ENCODE measurements around the gene RREB1.

DNA sequence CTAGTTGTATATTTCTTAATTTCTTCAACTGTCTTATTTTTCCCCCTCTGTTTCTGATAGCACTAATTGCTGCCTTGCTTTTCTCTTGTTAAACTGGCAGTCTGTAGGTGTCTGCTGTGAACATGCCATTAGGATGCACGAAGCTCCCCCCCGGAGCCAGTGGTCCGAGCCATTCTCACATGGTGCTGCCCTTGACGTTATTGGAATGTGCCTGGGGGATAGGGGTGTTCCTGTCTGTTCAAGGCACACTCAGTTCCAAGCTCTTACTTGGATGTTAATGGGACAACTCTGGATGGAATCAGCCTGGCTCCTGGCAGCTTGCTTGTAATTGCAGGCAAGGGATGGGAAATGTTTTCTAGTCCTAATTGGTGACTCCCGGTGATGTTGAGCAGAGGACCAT is 68.4 kb downstream of the RREB1 start:
- TF ChIP-seq, protein P1, sequence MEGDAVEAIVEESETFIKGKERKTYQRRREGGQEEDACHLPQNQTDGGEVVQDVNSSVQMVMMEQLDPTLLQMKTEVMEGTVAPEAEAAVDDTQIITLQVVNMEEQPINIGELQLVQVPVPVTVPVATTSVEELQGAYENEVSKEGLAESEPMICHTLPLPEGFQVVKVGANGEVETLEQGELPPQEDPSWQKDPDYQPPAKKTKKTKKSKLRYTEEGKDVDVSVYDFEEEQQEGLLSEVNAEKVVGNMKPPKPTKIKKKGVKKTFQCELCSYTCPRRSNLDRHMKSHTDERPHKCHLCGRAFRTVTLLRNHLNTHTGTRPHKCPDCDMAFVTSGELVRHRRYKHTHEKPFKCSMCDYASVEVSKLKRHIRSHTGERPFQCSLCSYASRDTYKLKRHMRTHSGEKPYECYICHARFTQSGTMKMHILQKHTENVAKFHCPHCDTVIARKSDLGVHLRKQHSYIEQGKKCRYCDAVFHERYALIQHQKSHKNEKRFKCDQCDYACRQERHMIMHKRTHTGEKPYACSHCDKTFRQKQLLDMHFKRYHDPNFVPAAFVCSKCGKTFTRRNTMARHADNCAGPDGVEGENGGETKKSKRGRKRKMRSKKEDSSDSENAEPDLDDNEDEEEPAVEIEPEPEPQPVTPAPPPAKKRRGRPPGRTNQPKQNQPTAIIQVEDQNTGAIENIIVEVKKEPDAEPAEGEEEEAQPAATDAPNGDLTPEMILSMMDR (IDR thresholded peaks at IDR 0.05; ENCODE audit: poor library complexity, severe bottlenecking), result no peak
- TF ChIP-seq RAD21 (conservative IDR thresholded peaks at IDR 0.05) (no peak), POLR2AphosphoS5 (IDR thresholded peaks at IDR 0.05) (no peak)
